H1 (cell line): ENCODE results near the gene RETSAT. TPM values are rescaled to one million over a fixed set of nuclear protein-coding genes. Genes with fewer than 3 reads are reported as not detected.

Experiments
- CTCF ChIA-PET: fragments of 300-600 bp; sonication (Branson Sonifier 250); formaldehyde crosslinking; loops from one replicate; lab custom pipeline; 2021; ENCODE audit not compliant: partially characterized antibody; lab: Charles Lee
- POLR2A ChIA-PET: fragments of 300-600 bp; sonication (Branson Sonifier 250); formaldehyde crosslinking; loops from one replicate; lab custom pipeline; 2021; ENCODE audit warnings: inconsistent platforms; ENCODE audit not compliant: partially characterized antibody; lab: Charles Lee
- DNase-seq, 2 experiments: peaks; one replicate each; pipeline versions ENCODE4 v3.0.0 to v3.0.0-alpha.2; 2010 to 2022; ENCODE audit warnings: low spot score in 2 of 2, low read depth in 1 of 2, mixed read lengths in 1 of 2
- FAIRE-seq: peaks from 2 replicates; lab custom pipeline; 2011; peaks lifted over from hg19 to GRCh38; lab: Jason Lieb, UNC
- H2AFZ ChIP-seq: 2 replicates; pipeline ENCODE4 v1.8.1; 2012; ENCODE audit warnings: low read length, inconsistent platforms
- H2AK5ac ChIP-seq: 2 replicates; pipeline ENCODE4 v1.6.1; 2013; ENCODE audit warnings: low read depth, low read length
- H2BK120ac ChIP-seq: replicated peaks from 2 replicates; pipeline ENCODE3; 2013; ENCODE audit warnings: low read depth, low read length, inconsistent platforms
- H2BK12ac ChIP-seq: 2 replicates; pipeline ENCODE4 v1.6.1; 2013; ENCODE audit warnings: low read depth, low read length
- H2BK15ac ChIP-seq: 2 replicates; pipeline ENCODE4 v1.6.1; 2013; ENCODE audit warnings: low read length
- H2BK20ac ChIP-seq: 2 replicates; pipeline ENCODE4 v1.6.1; 2013; ENCODE audit warnings: low read length
- H2BK5ac ChIP-seq: 2 replicates; pipeline ENCODE4 v1.6.1; 2013; ENCODE audit warnings: low read depth, low read length
- H3K14ac ChIP-seq: 2 replicates; pipeline ENCODE4 v1.6.1; 2013; ENCODE audit warnings: inconsistent platforms; ENCODE audit not compliant: insufficient read length
- H3K18ac ChIP-seq: 2 replicates; pipeline ENCODE4 v1.6.1; 2013; ENCODE audit warnings: low read length; ENCODE audit errors: extremely low read depth
- H3K23ac ChIP-seq: 2 replicates; pipeline ENCODE4 v1.6.1; 2013; ENCODE audit warnings: inconsistent platforms; ENCODE audit not compliant: insufficient read length
- H3K23me2 ChIP-seq: 2 replicates; pipeline ENCODE4 v1.6.1; 2013; ENCODE audit warnings: low read depth, low read length
- H3K27ac ChIP-seq: 2 replicates; pipeline ENCODE4 v1.6.1; 2011; ENCODE audit warnings: low read depth, low read length, inconsistent platforms
- H3K27me3 ChIP-seq, 4 experiments: replicated peaks in 1 of 4; 1 replicate in 1 of 4; 2 replicates in 3 of 4; pipeline versions ENCODE4 v1.6.1 to v1.8.1; 2011 to 2013; ENCODE audit warnings: low read length in 3 of 4, mild to moderate bottlenecking in 3 of 4, inconsistent platforms in 2 of 4, mixed read lengths in 2 of 4, moderate library complexity in 1 of 4; ENCODE audit not compliant: control insufficient read depth in 3 of 4, insufficient read depth in 3 of 4; ENCODE audit errors: extremely low read depth in 1 of 4
- H3K36me3 ChIP-seq, 4 experiments: 2 replicates each; pipeline versions ENCODE4 v1.6.1 to v1.8.1; 2011 to 2013; ENCODE audit warnings: mild to moderate bottlenecking in 4 of 4, low read length in 3 of 4, moderate library complexity in 2 of 4, control low read depth in 1 of 4, inconsistent platforms in 1 of 4; ENCODE audit not compliant: insufficient read depth in 4 of 4, control insufficient read depth in 2 of 4
- H3K4ac ChIP-seq: replicated peaks from 2 replicates; pipeline ENCODE3; 2013; ENCODE audit warnings: low read length, low read depth, mixed read lengths, inconsistent platforms; ENCODE audit not compliant: insufficient read length
- H3K4me1 ChIP-seq, 4 experiments: replicated peaks in 1 of 4; 1 replicate in 1 of 4; 2 replicates in 3 of 4; pipeline versions ENCODE4 v1.6.1 to v1.8.1; 2011 to 2013; ENCODE audit warnings: low read length in 3 of 4, inconsistent platforms in 2 of 4, mixed read lengths in 1 of 4; ENCODE audit not compliant: insufficient read depth in 4 of 4, control insufficient read depth in 3 of 4
- H3K4me2 ChIP-seq, 2 experiments: 2 replicates each; pipeline versions ENCODE4 v1.6.1 to v1.8.1; 2011 to 2013; ENCODE audit warnings: low read depth in 2 of 2, low read length in 2 of 2, control low read depth in 1 of 2, inconsistent platforms in 1 of 2, mild to moderate bottlenecking in 1 of 2; ENCODE audit not compliant: insufficient read depth in 1 of 2
- H3K4me3 ChIP-seq, 4 experiments: fragments of 200-600, 300-600 bp in 1 of 4; sonication (generic), shearing (Covaris generic), sonication (Bioruptor Twin) in 1 of 4; 2 replicates each; pipeline versions ENCODE4 v1.5.1 to v1.8.1; 2011 to 2016; ENCODE audit warnings: low read length in 4 of 4, low read depth in 3 of 4, control low read depth in 2 of 4, inconsistent platforms in 2 of 4, mild to moderate bottlenecking in 2 of 4, mixed read lengths in 1 of 4, moderate library complexity in 1 of 4; ENCODE audit not compliant: insufficient read depth in 2 of 4; ENCODE audit errors: extremely low read depth in 1 of 4
- H3K56ac ChIP-seq: replicated peaks from 2 replicates; pipeline ENCODE3; 2013; ENCODE audit warnings: low read depth, mild to moderate bottlenecking, mixed read lengths, low read length, inconsistent platforms; ENCODE audit not compliant: insufficient read length
- H3K79me1 ChIP-seq: 2 replicates; pipeline ENCODE4 v1.6.1; 2013; ENCODE audit warnings: low read depth, low read length, control low read depth
- H3K79me2 ChIP-seq, 2 experiments: 2 replicates each; pipeline versions ENCODE4 v1.6.1 to v1.8.1; 2012 to 2013; ENCODE audit warnings: low read length in 2 of 2, mild to moderate bottlenecking in 2 of 2, inconsistent platforms in 1 of 2; ENCODE audit not compliant: insufficient read depth in 2 of 2, control insufficient read depth in 1 of 2
- H3K9ac ChIP-seq, 4 experiments: replicated peaks in 1 of 4; 1 replicate in 1 of 4; 2 replicates in 3 of 4; pipeline versions ENCODE4 v1.6.1 to v1.8.1; 2011 to 2013; ENCODE audit warnings: low read depth in 3 of 4, low read length in 3 of 4, control low read depth in 2 of 4, mild to moderate bottlenecking in 2 of 4, moderate library complexity in 2 of 4, inconsistent platforms in 1 of 4; ENCODE audit errors: extremely low read depth in 1 of 4
- H3K9me3 ChIP-seq, 2 experiments: 2 replicates each; pipeline versions ENCODE4 v1.6.1 to v1.8.1; 2012 to 2013; ENCODE audit warnings: mild to moderate bottlenecking in 2 of 2, moderate library complexity in 2 of 2, control low read depth in 1 of 2, inconsistent platforms in 1 of 2, low read depth in 1 of 2, low read length in 1 of 2, mixed read lengths in 1 of 2; ENCODE audit not compliant: insufficient read depth in 2 of 2
- H4K20me1 ChIP-seq, 2 experiments: replicated peaks in 1 of 2; 2 replicates each; pipeline versions ENCODE3 to v1.8.1; 2011 to 2013; ENCODE audit warnings: inconsistent platforms in 2 of 2, low read length in 2 of 2, mild to moderate bottlenecking in 1 of 2; ENCODE audit not compliant: insufficient read depth in 2 of 2, control insufficient read depth in 1 of 2
- H4K5ac ChIP-seq: 2 replicates; pipeline ENCODE4 v1.6.1; 2013; ENCODE audit warnings: low read length, low read depth, mixed read lengths, inconsistent platforms; ENCODE audit not compliant: insufficient read length
- H4K8ac ChIP-seq: 2 replicates; pipeline ENCODE4 v1.8.0; 2013; ENCODE audit warnings: mild to moderate bottlenecking, moderate library complexity, low read length, inconsistent platforms; ENCODE audit not compliant: insufficient read depth; ENCODE audit errors: extremely low read depth
- H4K91ac ChIP-seq: replicated peaks from 2 replicates; pipeline ENCODE3; 2013; ENCODE audit warnings: low read length, mixed read lengths, inconsistent platforms; ENCODE audit not compliant: insufficient read length
- ATF3 ChIP-seq: IDR thresholded peaks from 2 replicates; pipeline ENCODE4 v1.6.1; 2011; ENCODE audit warnings: low read depth, mild to moderate bottlenecking, low read length; ENCODE audit not compliant: insufficient read depth
- BACH1 ChIP-seq: IDR thresholded peaks from 2 replicates; pipeline ENCODE4 v1.6.1; 2012; ENCODE audit warnings: low read length, improper control_type of control experiment
- BCL11A ChIP-seq, 2 experiments: IDR thresholded peaks; one replicate each; pipeline ENCODE4 v1.6.1; 2011; ENCODE audit warnings: low read depth in 2 of 2, low read length in 2 of 2, mild to moderate bottlenecking in 2 of 2
- BRCA1 ChIP-seq: IDR thresholded peaks from 2 replicates; pipeline ENCODE4 v1.6.1; 2012; ENCODE audit warnings: low read depth, low read length, improper control_type of control experiment
- CEBPB ChIP-seq: IDR thresholded peaks from 2 replicates; pipeline ENCODE4 v1.6.1; 2012; ENCODE audit warnings: low read depth, low read length
- E2F6 ChIP-seq: IDR thresholded peaks from 2 replicates; pipeline ENCODE4 v1.6.1; 2012; ENCODE audit warnings: inconsistent platforms
- EP300 ChIP-seq, 2 experiments: IDR thresholded peaks; 1 replicate in 1 of 2; 2 replicates in 1 of 2; pipeline ENCODE4 v1.6.1; 2011 to 2012; ENCODE audit warnings: low read depth in 2 of 2, low read length in 2 of 2, mild to moderate bottlenecking in 2 of 2, borderline replicate concordance in 1 of 2, inconsistent platforms in 1 of 2, moderate library complexity in 1 of 2
- FOSL1 ChIP-seq: IDR thresholded peaks from 2 replicates; pipeline ENCODE4 v1.6.1; 2011; ENCODE audit warnings: mild to moderate bottlenecking, low read depth, low read length, moderate library complexity; ENCODE audit not compliant: insufficient read depth
- RBBP5 ChIP-seq: IDR thresholded peaks from 2 replicates; pipeline ENCODE4 v1.7.1; 2012; ENCODE audit warnings: low read depth, mild to moderate bottlenecking, inconsistent platforms, low read length, moderate library complexity, borderline replicate concordance
- RNF2 ChIP-seq: fragments of 200-900, 300-1000 bp; sonication (generic); IDR thresholded peaks from 2 replicates; pipeline ENCODE4 v1.7.1; 2016; ENCODE audit warnings: borderline replicate concordance, low read depth, mild to moderate bottlenecking, antibody characterized with exemption, low read length; ENCODE audit not compliant: poor library complexity, severe bottlenecking; ENCODE audit errors: missing control alignments
- SIX5 ChIP-seq: IDR thresholded peaks from 2 replicates; pipeline ENCODE4 v1.6.1; 2011; ENCODE audit warnings: mild to moderate bottlenecking, low read depth, low read length
- SP1 ChIP-seq: IDR thresholded peaks from 2 replicates; pipeline ENCODE4 v1.6.1; 2011; ENCODE audit warnings: low read depth, low read length
- WGBS, 2 experiments: shearing (Covaris generic) in 1 of 2; methylation state at CpG; one replicate each; pipeline versions ENCODE4 v1.1.6 to v1.1.7; 2013 to 2015; ENCODE audit warnings: low lambda C conversion rate in 2 of 2, mixed read lengths in 2 of 2, inconsistent platforms in 1 of 2, low coverage in 1 of 2, missing lambda C conversion rate in 1 of 2; ENCODE audit not compliant: insufficient replicate concordance in 2 of 2, insufficient coverage in 1 of 2, insufficient read length in 1 of 2; ENCODE audit errors: extremely low coverage in 1 of 2, missing lambda C conversion rate in 1 of 2; 5-methylcytosine and 5-hydroxymethylcytosine counted together
- polyA plus RNA-seq, 7 experiments: library from polyadenylated mRNA; depleted of rRNA in 3 of 7; stranded (reverse) in 5 of 7; unstranded in 2 of 7; fragments of >200 nt in 5 of 7; fragments of 200-250 nt in 2 of 7; gene quantifications; 1 replicate in 5 of 7; 2 replicates in 1 of 7; 4 replicates in 1 of 7; pipeline versions ENCODE4 v1.2.1 to v1.2.3, GENCODE V29; 2011 to 2013; ENCODE audit warnings: missing spikeins in 2 of 7, mixed read lengths in 2 of 7
- total RNA-seq: library from RNA; stranded (reverse); fragmentation: NEBNext Ultra II Directional; extraction: Animal tissue kit (Norgen Biotek cat#: 25700); gene quantifications from 2 replicates; pipeline ENCODE4 v1.2.1, GENCODE V29; 2021

The RETSAT gene
- total and polyA plus RNA-seq, 2 of the 8 experiments (the other 6 are each of a cell fraction or from before 2014, with no cell fraction given): 15.8 to 16.7 TPM

- no peak overlapping the region for H2BK15ac ChIP-seq
- H3K27me3 ChIP-seq: no peaks in the 10 kb centered on the region
- no peak overlapping the region for H4K8ac ChIP-seq
- DNase-seq (no peak), FAIRE-seq (no peak)
- whole genome bisulfite sequencing, 2 experiments: 87% methylated on average over 4 of the region's 4 CpGs; no CpG with 5 or more reads in 1 of the 2 experiments
- H4K91ac ChIP-seq: no peak overlapping the region
- H3K79me1 ChIP-seq: no peaks in the 10 kb centered on the region
- H3K36me3 ChIP-seq: peaks cover 0 to 3% (median 0%) of the 10 kb centered on the region in 4 experiments; a peak in 2 of 8 replicates
- no peak overlapping the region for H2BK120ac ChIP-seq
- H2BK20ac ChIP-seq: peak overlapping the region; percentile 56; the same call in 1 of the 2 replicates
- H4K5ac ChIP-seq: no peak overlapping the region
- no peak overlapping the region for H3K56ac ChIP-seq
- ChIA-PET CTCF (interaction anchor here (0.6 to 8.6 kb wide), 12 partner anchors 10 to 339 kb away, joined by 3 to 102 read pairs (median 4); partner anchors contain the start of genes GGCX and SH2D6), POLR2A (interaction anchor here (0.9 to 25.0 kb wide), 5 partner anchors 8 to 167 kb away, joined by 3 to 396 read pairs (median 3); partner anchors contain the start of genes GGCX and MAT2A)
- no peak overlapping the region for H3K18ac ChIP-seq
- H3K23ac ChIP-seq: no peak overlapping the region
- H3K14ac ChIP-seq: no peak overlapping the region
- no peaks in the 10 kb centered on the region for H4K20me1 ChIP-seq
- no peaks in the 10 kb centered on the region for H3K79me2 ChIP-seq
- H3K9ac ChIP-seq: no peak overlapping the region
- no peaks in the 10 kb centered on the region for H3K9me3 ChIP-seq
- no peak overlapping the region for H2AFZ ChIP-seq
- no peak overlapping the region for H2BK12ac ChIP-seq
- H3K4me2 ChIP-seq: no peak overlapping the region
- no peak overlapping the region for H3K27ac ChIP-seq
- no peak overlapping the region for H2BK5ac ChIP-seq
- peaks cover 0 to 6% (median 3%) of the 10 kb centered on the region in 4 experiments; a peak in 4 of 7 replicates for H3K4me1 ChIP-seq
- no peaks in the 10 kb centered on the region for H3K23me2 ChIP-seq
- H3K4ac ChIP-seq: no peak overlapping the region
- no peak overlapping the region for H3K4me3 ChIP-seq
- no peak overlapping the region for H2AK5ac ChIP-seq
- TF ChIP-seq BRCA1: no peak
- TF ChIP-seq SIX5: no peak
- TF ChIP-seq EP300 (IDR thresholded peaks at IDR 0.05; ENCODE audit: borderline replicate concordance in 1 of 2, low read depth in 2 of 2, low read length in 2 of 2): no peak
- no peak for TF ChIP-seq SP1
- no peak for TF ChIP-seq ATF3
- TF ChIP-seq RNF2: no peak
- TF ChIP-seq E2F6: no peak
- no peak for TF ChIP-seq BCL11A (IDR thresholded peaks at IDR 0.05; ENCODE audit: low read depth in 2 of 2, low read length in 2 of 2)
- no peak for TF ChIP-seq FOSL1
- no peak for TF ChIP-seq BACH1
- TF ChIP-seq RBBP5: no peak
- TF ChIP-seq CEBPB: no peak
Observed at GRCh38 chr2:85393836-85394235, 39.5 kb upstream of the RETSAT start.
